NCI-H69 (cell line): Measurements from ENCODE around the gene EDRF1.

ENCODE experiments used
- DNase-seq: peaks from one replicate; lab custom pipeline; 2025; lab: John Stamatoyannopoulos, UW

EDRF1 gene

GRCh38 chr10:125766511-125766910 lies 47.0 kb downstream of the EDRF1 start:
- no peak for DNase-seq

GRCh38 chr10:125768219-125768855 lies 48.8 kb downstream of the EDRF1 start:
- peak; percentile 3 for DNase-seq

GRCh38 chr10:125769175-125769574 lies 49.7 kb downstream of the EDRF1 start:
- no peak for DNase-seq

GRCh38 chr10:125770844-125771243 lies 51.3 kb downstream of the EDRF1 start:
- DNase-seq, result no peak

GRCh38 chr10:125772112-125772863 lies 52.8 kb downstream of the EDRF1 start:
- no peak for DNase-seq

GRCh38 chr10:125772864-125773180 lies 53.3 kb downstream of the EDRF1 start:
- no peak for DNase-seq

GRCh38 chr10:125773687-125774543 lies 54.4 kb downstream of the EDRF1 start:
- DNase-seq, result no peak

- no peak for DNase-seq
These were observed 55.2 kb downstream of the EDRF1 start for GRCh38 chr10:125774581-125775191.

GRCh38 chr10:125775491-125776106 lies 56.1 kb downstream of the EDRF1 start, which contains the start of gene MMP21:
TSS of gene MMP21 (minus strand) at chr10:125775821. CDS start at chr10:125775821, 0 bp downstream.
- DNase-seq, result no peak

- DNase-seq, result no peak
These were observed 58.3 kb downstream of the EDRF1 start for GRCh38 chr10:125777806-125778205.

- DNase-seq, result no peak
These were observed 59.0 kb downstream of the EDRF1 start for GRCh38 chr10:125778556-125778955.

GRCh38 chr10:125779403-125780327 lies 60.2 kb downstream of the EDRF1 start:
- peak; percentile 8 for DNase-seq

GRCh38 chr10:125781374-125781773 lies 61.9 kb downstream of the EDRF1 start:
- DNase-seq, result no peak

- no peak for DNase-seq
These were observed 62.5 kb downstream of the EDRF1 start for GRCh38 chr10:125782054-125782453.

GRCh38 chr10:125782616-125783015 lies 63.1 kb downstream of the EDRF1 start:
- DNase-seq, result no peak

- DNase-seq, result no peak
These were observed 63.9 kb downstream of the EDRF1 start for GRCh38 chr10:125783408-125783807.

- no peak for DNase-seq
These were observed 64.4 kb downstream of the EDRF1 start for GRCh38 chr10:125783957-125784356.

GRCh38 chr10:125785791-125786190 lies 66.3 kb downstream of the EDRF1 start:
- no peak for DNase-seq

- DNase-seq, result peak; percentile 6
These were observed 68.9 kb downstream of the EDRF1 start for GRCh38 chr10:125788156-125789034.
